ENCODE results near the gene PRR7.
A peak's percentile ranks its signal among the peaks of the same experiment; 100 is the strongest.

PRR7 gene

DNA sequence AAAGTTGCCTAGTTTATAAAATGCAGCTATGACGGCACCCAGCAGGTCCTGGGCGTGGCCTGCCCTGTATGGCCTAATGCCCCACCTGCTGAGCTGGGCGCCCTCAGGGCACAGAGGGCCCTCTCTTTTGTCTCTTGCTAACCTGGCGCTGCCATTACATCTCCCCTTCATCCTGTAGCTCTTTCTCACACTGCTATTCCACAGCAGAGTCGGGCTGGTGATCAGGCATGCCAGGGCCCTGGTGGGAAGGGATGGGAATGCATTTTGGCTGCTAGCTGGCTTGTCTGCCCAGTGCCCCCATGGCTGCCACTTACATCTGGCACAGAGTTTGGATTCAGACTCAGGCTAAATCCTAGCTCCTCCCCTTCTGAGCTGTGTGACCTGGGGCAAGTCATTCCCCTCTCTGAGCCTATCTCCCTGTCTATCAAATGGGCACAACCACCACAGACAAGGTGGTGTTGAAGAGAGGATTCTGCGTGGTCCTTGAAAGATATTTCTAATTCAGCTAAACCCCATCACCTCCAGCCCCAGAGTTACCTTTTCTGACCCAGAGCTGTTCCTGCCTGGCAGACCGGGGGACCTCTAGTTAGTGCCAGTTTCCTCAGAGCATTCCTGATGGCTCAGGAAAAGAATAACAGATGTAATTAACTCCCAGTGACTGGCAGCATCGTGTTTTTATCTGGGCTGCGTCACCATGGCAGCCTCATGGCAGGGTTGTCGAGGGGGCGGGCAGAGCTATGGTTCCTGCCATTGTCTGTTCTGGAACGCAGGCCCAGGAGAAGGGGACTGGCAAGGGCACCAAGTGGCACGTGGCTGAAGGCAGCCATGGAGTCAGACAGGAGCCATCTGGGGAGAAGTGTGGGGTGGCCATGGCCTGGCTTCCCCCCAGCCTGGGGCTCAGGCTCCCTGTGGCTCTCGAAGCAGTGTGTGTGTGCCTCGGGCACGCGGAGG lies 6.3 kb downstream of the PRR7 start:
- H3K4me1 Mint-ChIP-seq = peaks cover 59% of the 10 kb centered on the region
- no peaks in the 10 kb centered on the region for H3K9me3 Mint-ChIP-seq
- no peaks in the 10 kb centered on the region for H3K27me3 Mint-ChIP-seq
- peak overlapping the region; percentile 82 to 84 for H3K4me3 Mint-ChIP-seq
- peak overlapping the region in 1 of 2 donors; percentile 97 for H3K27ac Mint-ChIP-seq
- ATAC-seq (no peak), DNase-seq (no peak)

DNA sequence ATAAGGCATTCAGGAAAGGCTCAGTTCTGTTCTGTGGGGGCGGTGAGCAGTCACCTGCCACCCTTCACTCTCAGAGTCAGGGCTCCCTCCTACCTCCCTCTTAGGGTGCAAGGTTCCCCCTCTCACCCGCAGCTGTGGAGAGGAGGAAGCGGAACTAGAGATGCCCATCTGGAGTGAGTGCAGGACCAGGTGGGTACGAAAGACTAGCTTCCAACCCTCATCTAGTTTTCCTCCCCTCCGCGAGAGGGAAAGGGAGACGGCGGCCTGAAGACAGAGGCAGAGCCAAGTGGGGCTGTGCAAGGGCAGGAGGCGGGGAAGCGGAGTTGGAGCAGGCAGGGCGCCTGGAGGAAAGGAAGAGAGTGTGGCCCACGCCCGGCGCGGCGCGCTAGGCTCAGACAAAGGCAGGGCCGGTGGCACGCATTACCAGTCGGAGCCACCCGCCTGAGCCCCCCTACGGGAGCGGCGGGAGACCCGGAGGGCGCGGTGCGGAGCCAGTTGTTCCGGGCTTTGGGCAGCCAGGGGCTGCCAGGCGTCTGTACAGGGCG lies 7.3 kb downstream of the PRR7 start:
- H3K4me3 Mint-ChIP-seq = peak overlapping the region; percentile 82 to 84
- peaks cover 50% of the 10 kb centered on the region for H3K4me1 Mint-ChIP-seq
- no peaks in the 10 kb centered on the region for H3K27me3 Mint-ChIP-seq
- no peaks in the 10 kb centered on the region for H3K9me3 Mint-ChIP-seq
- peak in 1 of 2 donors; percentile 37 for DNase-seq
- H3K27ac Mint-ChIP-seq = peak overlapping the region in 1 of 2 donors; percentile 97
- ATAC-seq = peak; percentile 0

DNA sequence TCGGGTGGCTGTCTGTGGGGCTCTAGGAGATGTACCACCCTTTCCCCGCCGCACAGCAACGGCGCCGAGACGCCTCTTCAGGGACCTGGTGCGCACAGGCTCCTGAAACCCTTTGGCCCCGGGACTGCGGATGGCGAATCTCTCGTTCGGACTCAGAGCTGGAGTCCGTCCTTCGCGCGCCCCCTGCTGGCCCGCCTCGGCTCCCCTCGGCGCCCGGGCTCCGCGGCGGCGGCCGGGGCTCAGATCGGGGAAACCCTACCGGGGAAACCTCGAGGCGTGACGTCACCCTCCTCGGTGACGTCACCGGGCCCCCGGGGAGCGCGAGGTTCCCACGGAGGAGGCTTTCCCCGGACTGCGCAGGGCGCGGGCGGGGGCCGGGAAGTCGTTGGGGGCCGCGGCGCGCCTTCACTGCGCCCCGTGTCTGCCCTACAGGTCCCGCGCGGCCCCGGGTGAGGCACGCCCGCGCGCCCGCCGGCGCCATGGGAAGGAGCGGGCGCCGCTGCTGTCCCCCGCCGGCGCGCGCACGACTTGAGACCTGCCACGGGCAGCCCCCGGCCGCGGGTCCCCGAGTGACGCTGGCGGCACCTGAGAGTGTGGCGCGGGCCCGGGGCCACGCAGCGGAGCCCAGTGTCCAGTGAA lies 7.9 kb downstream of the PRR7 start:
- no peaks in the 10 kb centered on the region for H3K27me3 Mint-ChIP-seq
- H3K9me3 Mint-ChIP-seq = no peaks in the 10 kb centered on the region
- peak overlapping the region; percentile 82 to 84 for H3K4me3 Mint-ChIP-seq
- ATAC-seq (peak; percentile 46), DNase-seq (peak; percentile 92 to 96)
- H3K27ac Mint-ChIP-seq = peak overlapping the region in 1 of 2 donors; percentile 94
- peaks cover 50% of the 10 kb centered on the region for H3K4me1 Mint-ChIP-seq

DNA sequence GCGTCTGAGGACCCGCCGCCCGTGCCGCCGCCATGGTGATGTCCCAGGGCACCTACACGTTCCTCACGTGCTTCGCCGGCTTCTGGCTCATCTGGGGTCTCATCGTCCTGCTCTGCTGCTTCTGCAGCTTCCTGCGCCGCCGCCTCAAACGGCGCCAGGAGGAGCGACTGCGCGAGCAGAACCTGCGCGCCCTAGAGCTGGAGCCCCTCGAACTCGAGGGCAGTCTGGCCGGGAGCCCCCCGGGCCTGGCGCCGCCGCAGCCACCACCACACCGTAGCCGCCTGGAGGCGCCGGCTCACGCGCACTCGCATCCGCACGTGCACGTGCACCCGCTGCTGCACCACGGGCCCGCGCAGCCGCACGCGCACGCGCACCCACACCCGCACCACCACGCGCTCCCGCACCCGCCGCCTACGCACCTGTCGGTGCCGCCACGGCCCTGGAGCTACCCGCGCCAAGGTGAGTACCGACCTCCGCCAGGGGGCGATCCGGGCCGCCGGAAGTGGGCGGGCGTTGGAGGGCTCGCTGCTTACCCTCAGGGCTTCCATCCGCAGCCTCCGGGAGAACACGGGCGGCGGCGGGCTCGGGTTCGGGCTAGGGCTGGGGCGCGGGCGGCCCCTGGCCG lies 8.5 kb downstream of the PRR7 start:
- no peaks in the 10 kb centered on the region for H3K27me3 Mint-ChIP-seq
- peak overlapping the region in 1 of 2 donors; percentile 94 for H3K27ac Mint-ChIP-seq
- peak overlapping the region; percentile 82 to 84 for H3K4me3 Mint-ChIP-seq
- DNase-seq = peak; percentile 96 to 98
- H3K9me3 Mint-ChIP-seq = no peaks in the 10 kb centered on the region
- H3K4me1 Mint-ChIP-seq = peaks cover 50% of the 10 kb centered on the region
- peak; percentile 76 for ATAC-seq

DNA sequence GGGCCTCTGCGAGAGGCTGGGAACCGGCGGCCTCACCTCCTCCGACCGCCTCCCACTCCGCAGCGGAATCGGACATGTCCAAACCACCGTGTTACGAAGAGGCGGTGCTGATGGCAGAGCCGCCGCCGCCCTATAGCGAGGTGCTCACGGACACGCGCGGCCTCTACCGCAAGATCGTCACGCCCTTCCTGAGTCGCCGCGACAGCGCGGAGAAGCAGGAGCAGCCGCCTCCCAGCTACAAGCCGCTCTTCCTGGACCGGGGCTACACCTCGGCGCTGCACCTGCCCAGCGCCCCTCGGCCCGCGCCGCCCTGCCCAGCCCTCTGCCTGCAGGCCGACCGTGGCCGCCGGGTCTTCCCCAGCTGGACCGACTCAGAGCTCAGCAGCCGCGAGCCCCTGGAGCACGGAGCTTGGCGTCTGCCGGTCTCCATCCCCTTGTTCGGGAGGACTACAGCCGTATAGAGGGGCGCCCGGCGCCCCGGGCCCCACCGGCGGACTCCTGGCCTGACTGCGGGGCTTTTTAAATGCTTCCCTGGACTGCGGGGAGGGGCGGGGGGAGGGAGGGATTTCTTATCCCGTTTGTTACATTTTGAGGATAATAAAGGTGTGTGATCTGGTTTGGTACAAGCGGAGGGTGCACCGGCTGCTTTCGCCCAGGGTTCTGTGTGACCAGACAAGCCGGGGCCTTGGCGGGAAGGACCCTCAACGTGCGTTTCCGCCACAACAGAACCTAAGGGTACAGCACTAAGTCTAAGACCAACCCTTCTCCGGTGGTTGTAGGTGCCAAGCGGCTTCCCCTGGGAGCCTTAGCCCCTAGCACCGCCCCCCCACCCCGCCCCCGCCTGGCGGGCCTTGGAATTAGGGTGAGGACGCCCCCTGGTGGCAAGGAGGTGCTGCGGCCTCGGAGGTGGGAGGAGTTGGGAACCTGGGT lies 9.3 kb downstream of the PRR7 start:
- ATAC-seq (peak; percentile 51), DNase-seq (peak; percentile 91)
- Mint-ChIP-seq H3K4me3 (peak overlapping the region; percentile 82 to 84), H3K9me3 (no peaks in the 10 kb centered on the region), H3K4me1 (peaks cover 42% of the 10 kb centered on the region), H3K27ac (peak overlapping the region; percentile 92 to 93), H3K27me3 (no peaks in the 10 kb centered on the region)

DNA sequence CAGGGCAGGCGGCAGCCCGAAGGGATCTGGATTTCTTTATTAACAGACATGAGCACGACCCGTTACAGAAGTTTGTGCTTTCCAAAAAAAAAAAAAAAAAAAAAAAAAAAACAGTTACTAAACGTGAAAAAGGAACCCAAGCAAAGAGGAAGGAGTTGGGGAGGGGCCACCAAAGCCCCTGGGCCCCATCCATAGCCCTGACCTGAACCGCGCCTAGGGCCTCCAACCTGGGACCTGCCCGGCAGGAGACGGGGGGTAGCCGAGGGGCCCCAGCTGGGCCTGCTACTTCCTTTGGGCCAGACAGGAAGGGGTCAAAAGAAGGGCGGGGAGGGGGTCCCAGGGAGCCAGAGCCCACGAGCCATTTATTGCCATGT lies 10.0 kb downstream of the PRR7 start:
- H3K4me3 Mint-ChIP-seq = peak overlapping the region; percentile 82 to 84
- no peak for ATAC-seq

DNA sequence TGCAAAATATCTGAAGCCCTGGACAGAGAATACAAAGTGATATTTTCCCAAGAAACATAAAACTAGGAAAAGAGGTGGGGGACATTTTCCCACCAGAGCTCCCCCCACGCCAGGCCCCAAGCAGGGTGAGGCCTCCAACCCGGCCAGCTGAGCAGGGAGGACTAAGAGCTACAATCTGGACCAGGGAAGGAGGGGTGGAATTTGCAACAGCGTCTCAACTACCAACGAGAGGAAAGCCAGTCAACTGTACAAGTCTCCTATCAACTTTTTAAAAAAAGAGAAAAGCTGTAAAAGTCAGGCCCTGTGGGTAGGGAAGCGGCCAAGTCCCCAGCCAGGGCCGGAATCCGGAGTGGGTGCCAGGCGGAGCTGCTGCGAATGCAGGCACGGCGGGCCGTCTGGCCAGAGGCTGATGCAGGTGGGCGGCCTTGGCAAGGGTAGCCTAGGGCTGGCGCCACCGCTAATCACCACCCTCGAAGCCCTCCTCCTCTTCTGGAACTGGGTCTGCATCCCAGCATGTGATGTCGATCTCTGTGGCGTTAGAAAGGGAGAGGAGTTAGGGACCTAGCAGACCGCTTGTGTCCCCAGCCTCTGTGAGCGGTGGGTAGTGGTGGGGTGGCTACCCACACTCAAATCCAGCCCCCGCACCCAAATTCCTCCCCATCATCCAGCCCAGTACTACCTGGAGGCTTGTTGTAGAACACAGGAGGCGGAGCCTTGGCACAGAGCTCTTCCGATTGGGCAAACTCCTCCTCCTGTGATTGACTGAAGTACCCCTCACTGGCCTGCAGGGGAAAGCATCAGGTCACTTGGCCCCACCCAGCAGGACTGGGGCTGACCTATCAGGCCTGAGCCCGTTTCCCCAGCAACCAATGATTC lies 10.6 kb downstream of the PRR7 start:
- Mint-ChIP-seq H3K27ac (peak overlapping the region in 1 of 2 donors; percentile 93), H3K9me3 (no peaks in the 10 kb centered on the region), H3K27me3 (no peaks in the 10 kb centered on the region), H3K4me3 (peak overlapping the region; percentile 44 to 84), H3K4me1 (peaks cover 45% of the 10 kb centered on the region)
- ATAC-seq (peak; percentile 43), DNase-seq (peak; percentile 72 to 81)

More for the DNA sequence above, 10.0 kb downstream of the PRR7 start:
- peak overlapping the region in 1 of 2 donors; percentile 93 for H3K27ac Mint-ChIP-seq
- no peaks in the 10 kb centered on the region for H3K9me3 Mint-ChIP-seq
- peaks cover 44% of the 10 kb centered on the region for H3K4me1 Mint-ChIP-seq
- H3K27me3 Mint-ChIP-seq = no peaks in the 10 kb centered on the region
- no peak for DNase-seq

DNA sequence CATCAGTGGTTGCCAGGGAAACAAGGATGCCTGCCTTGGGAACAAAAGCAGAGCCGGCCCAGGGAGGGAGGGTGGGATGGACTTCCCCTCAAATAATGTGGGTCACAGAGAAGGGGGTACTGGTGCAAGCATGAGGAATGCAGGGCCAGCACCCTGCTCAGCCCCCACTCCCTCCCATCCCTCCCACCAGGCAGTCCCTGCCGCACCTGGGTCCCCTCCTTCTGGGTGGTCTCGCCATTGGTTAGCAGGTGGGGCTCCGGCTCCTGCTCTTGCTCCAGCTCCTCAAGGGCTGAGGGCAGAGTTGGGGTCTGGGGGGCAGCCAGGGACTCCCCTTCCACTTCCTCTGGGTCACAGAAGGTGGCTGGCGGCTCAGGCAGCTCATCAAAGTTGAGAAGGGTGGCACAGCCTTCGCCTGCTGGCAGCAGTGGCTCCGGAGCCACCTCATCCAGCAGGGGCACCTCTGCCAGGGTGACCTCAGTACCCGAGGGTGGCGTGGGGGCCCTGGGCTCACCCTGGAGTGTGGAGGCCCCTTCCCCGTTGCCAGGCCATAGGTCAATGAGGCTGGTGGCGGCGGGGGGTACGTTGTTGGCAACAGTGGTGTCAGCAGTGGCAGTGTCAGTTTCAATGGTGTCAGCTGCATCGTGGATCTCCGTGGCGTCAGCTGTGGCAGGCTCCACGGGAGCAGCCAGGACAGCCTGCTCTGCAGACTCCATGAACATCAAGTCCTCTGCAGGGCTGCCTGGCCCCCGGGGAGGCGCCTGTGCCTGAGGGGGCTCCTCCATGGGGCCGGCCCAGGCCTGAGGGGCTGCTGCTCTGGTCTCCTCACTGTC lies 11.5 kb downstream of the PRR7 start:
- DNase-seq (no peak), ATAC-seq (no peak)
- Mint-ChIP-seq H3K27ac (no peak overlapping the region), H3K4me3 (no peak overlapping the region), H3K27me3 (no peaks in the 10 kb centered on the region), H3K4me1 (peaks cover 46% of the 10 kb centered on the region), H3K9me3 (no peaks in the 10 kb centered on the region)

DNA sequence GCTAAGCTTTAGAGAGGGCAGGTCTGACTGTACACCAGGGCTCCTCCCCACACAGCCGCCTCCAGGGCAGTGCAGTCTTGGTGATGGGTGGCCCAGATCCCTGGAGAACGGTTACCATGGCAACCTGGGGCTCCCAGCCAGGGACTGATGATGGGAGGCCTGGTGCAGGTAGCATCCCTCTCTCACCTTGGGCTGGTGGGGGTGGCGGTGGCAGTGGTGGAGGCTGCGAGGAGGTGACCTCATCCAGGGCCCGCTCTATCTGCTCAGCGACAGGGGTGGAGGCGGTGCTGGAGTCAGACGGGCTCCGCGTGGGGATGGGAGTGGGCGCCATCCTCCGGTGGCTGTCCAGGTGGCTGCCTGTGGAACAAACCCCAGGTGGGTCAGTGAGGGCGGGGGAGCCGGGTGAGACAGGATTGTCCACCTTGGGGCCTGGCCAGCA lies 12.3 kb downstream of the PRR7 start:
- H3K4me1 Mint-ChIP-seq = peaks cover 44% of the 10 kb centered on the region
- no peaks in the 10 kb centered on the region for H3K9me3 Mint-ChIP-seq
- no peaks in the 10 kb centered on the region for H3K27me3 Mint-ChIP-seq
- H3K27ac Mint-ChIP-seq = no peak overlapping the region
- DNase-seq (no peak), ATAC-seq (no peak)
- H3K4me3 Mint-ChIP-seq = no peak overlapping the region

DNA sequence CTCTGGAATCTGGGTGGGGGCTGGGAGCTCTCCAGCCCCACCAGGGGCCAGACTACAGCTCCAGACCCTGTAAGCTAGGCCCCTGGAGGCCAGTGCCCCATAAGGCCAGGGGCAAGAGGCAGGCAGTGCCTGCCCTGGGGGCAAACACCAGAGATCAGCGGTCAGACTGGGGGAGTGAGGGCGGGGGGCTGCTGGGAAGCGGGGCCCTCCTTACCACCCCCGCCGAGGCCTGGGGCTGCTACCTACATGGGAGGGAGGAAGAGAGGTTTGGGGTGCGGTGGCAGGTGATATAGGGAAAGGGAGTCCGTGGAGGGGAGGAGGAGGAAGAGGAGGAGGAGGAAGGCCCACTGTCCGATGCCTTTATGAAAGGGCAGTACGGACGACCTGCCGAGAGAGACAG lies 12.7 kb downstream of the PRR7 start:
- no peak for ATAC-seq
- DNase-seq = no peak
- Mint-ChIP-seq H3K9me3 (no peaks in the 10 kb centered on the region), H3K4me3 (peak overlapping the region in 1 of 2 donors; percentile 10), H3K4me1 (peaks cover 42% of the 10 kb centered on the region), H3K27me3 (no peaks in the 10 kb centered on the region), H3K27ac (no peak overlapping the region)

DNA sequence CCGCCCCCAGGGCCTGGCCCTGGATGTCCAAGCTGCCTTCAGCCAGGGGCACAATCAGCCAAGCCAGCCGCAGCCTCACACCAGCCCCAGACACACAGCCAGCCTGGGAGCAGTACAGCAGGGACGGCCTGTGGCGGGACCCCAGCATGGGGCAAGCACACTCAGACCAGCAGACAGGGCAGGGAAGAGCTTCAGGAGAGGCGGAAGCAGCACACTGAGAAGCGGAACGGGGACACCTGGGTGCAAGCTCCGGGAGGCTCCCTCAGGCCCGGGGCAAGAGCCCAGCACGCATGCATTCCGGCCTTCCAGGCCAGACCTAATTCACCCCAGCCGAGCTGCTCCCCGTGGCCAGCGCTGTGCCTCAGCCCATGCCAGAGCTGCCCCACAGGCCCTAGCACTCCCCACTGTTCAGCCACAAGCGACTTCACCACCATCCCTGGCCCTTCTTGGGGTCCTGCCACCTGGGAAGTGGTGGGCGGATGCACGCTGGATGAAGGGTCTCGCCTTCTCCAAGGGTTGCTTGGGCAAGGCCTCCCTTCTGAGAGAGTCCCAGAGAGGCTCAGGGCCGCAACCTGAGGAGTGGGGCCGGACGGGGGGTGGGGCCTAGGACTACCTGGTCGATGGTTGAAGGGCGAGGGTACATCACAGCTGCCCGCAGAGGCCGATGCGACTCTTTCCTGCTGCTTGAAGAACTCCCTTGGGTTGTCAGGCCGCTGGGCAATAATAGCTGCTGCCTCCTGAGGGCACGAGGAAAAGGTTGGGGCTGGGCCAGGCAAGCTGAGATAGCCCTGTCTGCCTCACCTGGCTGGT lies 13.4 kb downstream of the PRR7 start:
- H3K4me1 Mint-ChIP-seq = peaks cover 42% of the 10 kb centered on the region
- H3K27ac Mint-ChIP-seq = peak overlapping the region in 1 of 2 donors; percentile 74
- H3K4me3 Mint-ChIP-seq = no peak overlapping the region
- no peaks in the 10 kb centered on the region for H3K27me3 Mint-ChIP-seq
- no peak for ATAC-seq
- no peak for DNase-seq
- no peaks in the 10 kb centered on the region for H3K9me3 Mint-ChIP-seq

DNA sequence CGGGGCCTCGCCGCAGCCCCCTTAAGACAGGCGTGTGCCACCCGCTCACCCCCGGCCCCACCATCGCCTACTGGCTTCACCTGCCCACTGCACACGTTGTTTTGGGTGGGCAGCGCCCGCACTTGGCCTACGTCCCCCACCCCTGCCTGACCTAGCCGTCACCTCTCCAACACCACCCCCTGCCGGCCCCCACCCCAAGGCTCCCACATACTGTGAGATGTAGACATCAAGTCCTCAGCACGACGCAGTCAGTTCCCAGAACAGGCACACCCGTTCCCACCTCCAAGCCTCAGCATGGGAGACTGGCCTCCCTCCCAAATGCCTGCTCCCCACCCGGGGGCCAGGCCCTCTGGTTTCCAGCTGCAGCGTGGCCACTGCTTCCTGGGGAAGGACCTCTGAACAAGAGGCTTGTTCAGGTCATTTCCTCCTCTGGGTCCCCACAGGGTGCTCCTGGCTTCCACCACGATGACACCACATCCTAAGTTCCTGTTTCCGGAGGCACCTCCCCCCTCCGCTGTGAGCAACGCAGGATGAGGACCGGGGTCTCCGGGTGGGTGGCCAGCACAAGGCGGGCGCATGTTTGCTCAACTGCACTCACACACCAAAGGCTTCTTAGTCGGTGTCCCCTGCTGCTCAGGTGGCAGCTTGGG lies 15.5 kb downstream of the PRR7 start:
- H3K27ac Mint-ChIP-seq = peak overlapping the region; percentile 19 to 82
- peak overlapping the region; percentile 46 to 51 for H3K4me3 Mint-ChIP-seq
- no peaks in the 10 kb centered on the region for H3K27me3 Mint-ChIP-seq
- no peak for ATAC-seq
- H3K4me1 Mint-ChIP-seq = peaks cover 36% of the 10 kb centered on the region
- no peak for DNase-seq
- no peaks in the 10 kb centered on the region for H3K9me3 Mint-ChIP-seq

All from stimulated activated naive CD8-positive, alpha-beta T cell treated with anti-CD3 and anti-CD28 coated beads, Interleukin-15, amount 100 ng/mL, for 72 hours (primary cell).